KG1 (cell line): ENCODE results near the gene EEIG1.

Experiments
- DNase-seq: peaks from one replicate; lab custom pipeline; 2025; lab: John Stamatoyannopoulos, UW

Gene EEIG1

DNA sequence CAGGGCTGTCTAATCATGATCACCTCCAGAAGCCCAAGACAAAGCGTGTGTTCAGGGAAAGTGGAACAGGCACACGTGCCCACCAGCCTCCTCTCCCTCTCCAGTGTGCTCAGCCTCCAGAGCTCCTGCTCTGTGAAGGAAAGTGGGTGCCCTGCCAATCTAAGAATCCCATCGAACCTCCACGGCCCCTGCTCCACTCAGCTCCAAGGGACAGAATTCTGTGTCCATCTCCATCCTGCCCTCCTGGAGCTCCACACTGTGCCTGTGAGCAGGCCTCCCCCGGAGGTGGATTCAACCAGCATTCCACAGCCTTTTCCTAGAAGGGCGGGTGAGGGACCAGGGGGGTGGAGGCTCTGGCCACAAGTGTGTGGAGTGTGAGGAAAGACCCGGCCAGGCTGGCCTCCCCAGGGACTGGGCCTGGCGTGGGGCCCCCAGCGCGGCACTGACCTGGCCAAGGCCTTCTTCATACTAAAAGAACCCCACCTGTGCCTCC, 6.0 kb downstream of the EEIG1 start:
- no peak for DNase-seq

DNA sequence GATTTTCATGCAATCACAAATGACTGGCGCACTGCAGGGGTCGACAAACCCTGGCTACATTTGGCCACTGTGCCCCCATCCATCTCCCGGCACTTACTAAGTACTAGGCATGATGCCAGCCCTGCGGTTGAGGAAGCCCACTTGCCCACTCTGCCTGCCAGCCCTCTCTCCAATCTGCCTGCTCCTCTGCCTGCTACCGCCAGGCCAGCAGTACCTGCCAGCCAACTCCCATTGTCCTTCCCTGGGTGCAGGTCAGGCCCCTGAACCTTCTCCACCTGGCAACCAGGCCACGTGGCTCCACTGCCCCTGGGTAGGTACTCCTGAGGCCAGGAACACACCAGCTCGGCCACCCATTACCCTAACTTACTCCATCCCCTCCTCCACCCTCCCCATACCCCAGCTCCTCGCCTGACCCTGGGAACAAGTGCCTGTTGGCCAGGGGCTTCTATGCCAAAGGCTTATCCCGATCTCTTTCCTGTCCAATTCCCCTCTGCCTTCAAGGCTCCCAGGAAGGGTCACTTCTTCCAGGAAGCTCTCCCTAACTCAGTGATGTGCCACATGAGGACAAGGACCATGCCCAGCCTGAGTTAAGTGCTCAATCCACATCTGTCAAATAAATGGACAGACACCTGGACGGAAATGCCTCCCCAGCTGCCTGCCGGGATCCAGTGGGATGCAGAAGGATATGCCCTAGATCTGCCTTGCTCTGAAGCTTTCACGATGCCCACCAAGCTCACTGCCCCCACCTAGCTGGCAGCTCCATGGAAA, 6.6 kb downstream of the EEIG1 start:
- no peak for DNase-seq

DNA sequence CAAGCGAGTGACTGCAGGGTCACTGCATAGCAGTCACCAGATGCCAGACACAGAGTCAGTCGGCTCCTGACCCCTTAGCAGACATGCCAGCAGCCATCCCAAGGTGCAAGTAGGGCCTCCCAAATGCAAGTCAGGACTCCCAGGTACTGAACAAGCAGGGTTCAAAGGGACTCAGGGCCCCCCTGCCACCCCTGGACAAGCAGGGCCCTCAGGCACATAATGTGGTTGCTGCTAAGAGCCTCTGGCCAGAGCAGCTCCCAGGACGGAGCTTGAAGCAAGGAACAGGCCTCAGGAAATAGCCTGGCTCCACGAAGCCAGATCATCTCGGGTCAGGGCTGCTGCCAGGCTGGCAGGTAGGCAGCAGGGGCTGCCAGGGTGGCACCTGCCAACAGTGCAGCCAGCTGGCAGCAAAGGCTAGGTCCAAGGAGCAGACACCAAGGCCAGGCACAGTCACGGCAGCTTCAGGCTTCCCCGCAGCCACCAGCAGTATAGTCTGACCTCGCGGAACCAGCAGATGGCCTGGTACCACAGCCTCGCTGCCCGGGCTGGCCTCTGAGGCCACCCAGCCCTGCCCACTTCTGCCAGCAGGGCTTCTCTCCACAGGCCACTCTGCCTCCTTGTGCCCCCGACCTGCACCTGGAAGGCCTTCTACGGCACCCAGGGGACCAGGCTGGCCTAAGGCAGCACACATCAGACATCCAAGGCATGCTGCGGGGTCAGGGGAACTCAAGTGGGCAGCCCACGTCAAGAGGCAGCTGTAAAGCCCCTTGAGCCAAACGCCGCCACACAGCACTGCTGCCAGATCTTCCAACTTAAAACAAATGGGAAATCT, 7.4 kb downstream of the EEIG1 start:
- no peak for DNase-seq

DNA sequence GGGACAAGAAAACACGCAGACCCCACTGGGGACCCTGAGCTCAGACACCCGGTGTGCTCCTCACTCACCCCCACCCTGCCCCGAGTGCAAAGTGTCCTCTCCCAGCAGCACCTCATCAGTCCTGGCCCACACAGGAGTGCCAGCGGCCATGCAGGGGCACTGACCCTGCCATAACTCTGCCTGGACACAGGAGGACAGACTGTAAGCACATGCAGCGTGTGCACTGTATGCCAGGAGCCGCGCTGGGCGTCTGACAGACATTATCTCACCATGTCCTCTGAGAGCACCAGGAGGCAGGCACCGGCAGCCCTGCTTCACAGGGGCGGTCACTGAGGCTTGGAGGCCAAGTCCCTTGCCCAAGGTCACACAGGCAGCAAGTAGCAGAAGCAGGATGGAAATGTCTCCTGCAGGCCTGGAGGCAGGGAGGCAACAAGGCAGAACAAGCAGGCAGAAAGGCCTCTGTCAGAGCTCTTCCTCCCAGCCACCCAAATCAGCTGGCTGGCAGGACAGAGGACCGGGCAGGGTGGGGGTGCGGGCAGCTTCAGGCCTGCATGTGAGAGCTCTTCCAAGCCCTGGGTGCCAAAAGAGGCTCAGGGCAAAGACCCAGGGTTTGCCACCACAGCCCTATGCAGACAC, 8.4 kb downstream of the EEIG1 start:
- no peak for DNase-seq

DNA sequence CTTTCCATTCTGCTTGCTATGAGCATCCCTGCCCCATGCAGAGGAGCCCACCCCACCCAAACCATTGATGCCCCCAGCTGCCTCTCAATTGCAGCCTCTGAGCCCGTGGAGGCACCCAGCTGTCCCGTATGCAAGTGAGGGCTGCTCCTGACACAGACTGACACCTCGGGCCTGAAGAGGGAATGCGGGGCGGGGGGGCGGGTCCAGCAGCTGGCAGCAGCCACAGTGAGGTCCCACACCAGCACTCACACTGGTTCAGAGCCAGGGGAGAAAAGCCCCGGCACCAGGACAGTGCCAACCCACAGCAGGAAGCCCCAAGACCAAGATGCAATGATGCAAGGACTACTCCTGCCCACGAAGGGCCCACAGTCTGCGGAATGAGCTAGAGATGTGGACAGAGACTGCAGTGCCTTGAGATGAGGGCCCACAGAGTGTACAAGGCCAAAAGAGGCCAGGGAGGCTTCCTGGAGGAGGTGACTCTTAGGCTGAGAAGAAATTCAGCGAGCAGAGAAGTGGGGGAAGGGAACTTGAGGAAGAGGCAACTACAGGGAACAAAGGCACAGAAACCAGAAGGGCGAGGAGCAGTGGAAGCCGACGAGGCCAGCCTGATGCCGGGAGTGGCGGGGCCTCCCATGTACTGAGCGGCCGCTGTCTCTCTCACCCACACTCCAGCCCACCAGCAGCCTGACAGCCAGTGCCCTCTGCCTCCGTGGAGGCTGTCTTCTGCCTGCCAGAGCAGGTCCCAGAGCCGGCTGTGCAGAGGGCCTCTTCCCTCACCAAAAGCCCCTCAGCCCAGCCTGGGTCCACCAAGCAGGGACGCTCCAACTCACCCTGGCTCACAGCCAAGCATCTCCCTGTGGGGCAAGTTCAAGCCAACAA, 9.2 kb downstream of the EEIG1 start:
- DNase-seq: no peak

DNA sequence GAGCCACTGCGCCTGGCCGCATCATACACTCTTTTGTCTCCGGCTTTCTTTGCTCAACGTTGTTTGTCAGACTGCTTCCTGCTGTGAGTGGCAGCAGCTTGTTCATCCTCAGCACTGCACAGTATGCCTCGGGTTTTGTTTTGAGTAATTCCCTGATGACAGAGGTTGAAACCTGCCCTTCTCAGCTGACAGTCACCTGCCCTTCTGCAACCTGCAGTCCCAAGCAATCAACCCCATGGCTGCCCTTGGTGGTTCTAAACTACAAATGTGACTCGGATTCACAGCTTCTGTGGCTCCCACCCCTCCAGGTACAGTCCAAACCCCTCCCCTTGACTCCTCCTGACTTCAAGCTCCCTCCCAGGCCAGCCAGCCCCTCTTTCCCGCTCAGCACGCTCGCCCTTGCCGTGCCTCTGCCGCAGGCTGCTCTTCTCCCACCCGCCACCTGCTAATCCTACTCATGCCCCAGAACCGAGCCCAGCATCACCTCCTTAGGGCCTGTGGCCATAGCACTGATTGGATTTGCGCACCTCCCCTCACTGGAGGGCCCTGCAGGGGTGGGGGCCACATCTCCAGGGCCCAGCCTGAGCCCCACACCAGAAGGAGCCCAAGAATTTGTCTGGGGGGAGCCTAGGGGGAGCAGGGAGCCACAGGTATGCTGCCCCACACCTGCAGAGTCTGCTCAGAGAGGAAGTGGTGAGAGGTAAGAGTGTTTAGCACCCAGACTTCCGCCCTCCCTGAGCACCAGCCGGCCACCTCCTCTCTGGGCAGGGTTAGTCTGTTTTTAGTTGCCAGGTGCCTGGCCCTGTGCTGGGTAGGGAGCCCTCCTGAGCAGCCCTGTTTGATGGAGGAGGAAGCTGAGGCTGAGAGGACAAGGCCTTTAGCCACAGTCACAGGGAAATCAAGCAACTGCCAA, 10.1 kb downstream of the EEIG1 start:
- no peak for DNase-seq

DNA sequence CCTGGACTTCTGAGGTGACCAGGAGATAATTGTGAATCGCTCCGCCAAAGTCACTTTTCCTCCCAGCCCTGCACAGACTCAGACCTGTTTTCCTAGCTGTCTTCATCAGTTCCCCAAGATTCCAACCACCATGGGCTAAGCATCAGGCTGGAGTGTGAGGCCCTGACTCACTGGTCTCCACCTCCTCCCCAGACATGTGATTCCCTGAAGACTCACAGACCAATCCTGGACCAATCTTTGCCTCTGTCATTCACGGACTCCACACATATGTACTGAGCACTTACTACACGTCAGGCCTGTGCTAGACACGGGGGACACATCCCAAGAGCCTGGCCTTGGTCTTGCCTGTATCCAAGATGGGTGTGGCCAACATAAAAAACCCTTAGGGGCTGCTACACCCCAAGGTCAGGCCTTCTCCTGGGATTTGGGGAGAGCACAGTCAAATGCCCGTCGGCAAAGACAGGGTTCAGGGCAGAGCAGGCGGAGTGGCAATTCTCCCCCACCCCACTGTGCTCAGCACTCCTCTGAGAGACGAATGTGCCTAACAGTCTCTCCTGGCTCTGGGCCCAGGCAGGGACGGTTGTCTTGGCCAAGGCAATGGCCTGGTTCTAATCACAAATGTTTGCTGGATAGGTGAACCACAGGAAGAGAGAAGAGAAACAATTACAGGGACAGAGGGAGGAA, 11.9 kb downstream of the EEIG1 start:
- no peak for DNase-seq

DNA sequence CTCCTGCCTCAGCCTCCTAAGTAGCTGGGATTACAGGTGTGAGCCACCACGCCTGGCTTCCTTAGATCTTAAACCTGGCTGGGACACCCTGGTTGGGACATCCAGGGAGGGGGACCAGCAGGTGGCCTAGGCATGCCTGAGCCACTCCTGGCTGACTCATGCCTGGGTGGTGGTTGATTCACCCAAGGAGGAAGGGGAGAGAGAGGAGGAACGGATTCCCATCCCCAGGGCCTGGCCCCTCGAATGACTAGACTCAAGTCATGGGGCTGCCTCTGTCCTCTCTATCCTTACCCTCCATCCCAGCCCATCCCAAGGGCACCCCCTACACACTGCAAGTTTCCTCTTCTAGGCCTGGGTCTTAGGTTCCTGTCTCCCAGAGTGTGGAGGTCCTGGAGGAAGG, 12.7 kb downstream of the EEIG1 start:
- no peak for DNase-seq

DNA sequence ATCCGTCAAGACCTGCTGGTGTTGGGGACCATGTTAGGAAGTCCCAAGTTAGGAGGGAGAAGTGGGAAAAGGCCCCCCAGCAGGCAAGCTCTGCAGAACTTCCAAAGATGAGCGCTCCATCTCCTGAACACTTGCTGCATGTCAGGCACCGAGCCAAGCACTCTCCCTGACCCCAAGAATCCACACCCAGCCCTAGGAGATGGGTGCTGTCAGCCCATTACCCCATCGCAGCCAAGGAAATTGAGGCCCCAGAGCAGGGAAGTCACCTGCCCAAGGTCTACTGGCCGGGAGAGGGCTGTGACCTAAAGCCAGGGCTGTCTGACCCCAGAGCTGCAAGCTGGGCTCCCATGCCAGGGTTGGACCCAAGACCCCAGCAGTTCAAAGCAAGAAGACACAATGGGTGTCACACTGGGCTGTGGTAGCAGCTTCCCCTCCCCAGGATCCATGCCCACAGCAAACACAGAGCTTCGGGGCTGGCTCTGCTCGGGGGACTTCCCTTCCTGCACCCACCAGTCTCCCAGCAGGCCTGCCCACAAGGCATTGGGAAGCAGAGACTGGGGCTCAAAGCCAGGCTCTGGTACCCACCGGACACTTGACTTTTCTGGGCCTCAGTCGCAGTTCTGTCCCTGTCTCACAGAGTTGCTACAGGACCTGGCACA, 13.5 kb downstream of the EEIG1 start:
- no peak for DNase-seq

DNA sequence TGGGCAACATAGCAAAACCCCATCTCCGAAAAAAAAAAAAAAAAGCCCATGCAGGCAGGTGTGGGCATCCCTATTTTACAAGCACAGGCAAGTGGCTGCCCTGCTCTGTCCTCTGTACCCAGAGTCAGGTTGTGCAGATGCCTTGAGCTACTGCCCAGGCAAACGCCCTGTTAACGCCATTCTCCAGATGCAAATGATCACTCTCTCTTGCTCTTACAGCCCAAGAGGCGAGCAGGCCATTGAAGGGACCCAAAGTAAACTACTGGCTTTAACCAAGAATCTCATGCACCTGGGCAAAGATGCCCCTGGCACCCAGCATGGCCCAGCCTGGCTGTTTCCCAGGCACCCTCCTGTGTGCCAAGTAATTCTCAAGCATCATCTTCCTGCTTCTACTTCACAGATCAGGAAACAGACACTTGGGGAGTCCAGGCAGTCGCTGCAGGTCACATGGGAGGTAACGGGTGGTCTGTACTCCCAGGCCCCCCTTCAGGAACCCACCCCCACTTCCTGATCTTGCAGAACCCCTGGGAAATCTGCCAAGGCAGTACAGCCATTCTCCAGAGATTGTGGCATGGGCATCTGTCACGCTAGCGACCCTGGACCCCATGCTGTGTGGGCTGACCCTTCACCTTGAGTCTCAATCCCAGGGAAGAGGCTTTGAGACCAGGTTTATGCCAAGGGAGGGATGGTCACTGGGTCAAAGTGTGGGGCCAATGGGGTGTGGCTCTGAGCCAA, 14.2 kb downstream of the EEIG1 start:
- DNase-seq: no peak

DNA sequence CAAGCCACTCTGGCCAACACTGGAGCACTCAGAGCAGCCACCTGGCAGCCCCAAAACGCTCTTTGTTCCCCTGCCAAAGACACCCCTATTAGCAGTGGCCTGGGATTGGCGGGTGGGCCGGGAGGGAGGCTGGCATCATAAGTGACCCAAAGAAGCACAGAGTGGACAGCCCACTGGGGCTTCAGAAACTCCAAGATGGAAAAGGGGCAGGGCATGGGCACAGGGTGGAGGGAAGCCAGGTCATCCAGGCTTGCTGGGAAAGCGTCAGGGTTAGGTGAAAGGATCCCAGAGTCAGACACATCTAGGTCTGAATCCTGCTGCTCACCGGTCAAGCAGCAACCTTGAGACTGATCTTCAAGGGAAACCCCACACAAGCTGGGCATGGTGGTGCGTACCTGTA, 14.8 kb downstream of the EEIG1 start:
- no peak for DNase-seq

DNA sequence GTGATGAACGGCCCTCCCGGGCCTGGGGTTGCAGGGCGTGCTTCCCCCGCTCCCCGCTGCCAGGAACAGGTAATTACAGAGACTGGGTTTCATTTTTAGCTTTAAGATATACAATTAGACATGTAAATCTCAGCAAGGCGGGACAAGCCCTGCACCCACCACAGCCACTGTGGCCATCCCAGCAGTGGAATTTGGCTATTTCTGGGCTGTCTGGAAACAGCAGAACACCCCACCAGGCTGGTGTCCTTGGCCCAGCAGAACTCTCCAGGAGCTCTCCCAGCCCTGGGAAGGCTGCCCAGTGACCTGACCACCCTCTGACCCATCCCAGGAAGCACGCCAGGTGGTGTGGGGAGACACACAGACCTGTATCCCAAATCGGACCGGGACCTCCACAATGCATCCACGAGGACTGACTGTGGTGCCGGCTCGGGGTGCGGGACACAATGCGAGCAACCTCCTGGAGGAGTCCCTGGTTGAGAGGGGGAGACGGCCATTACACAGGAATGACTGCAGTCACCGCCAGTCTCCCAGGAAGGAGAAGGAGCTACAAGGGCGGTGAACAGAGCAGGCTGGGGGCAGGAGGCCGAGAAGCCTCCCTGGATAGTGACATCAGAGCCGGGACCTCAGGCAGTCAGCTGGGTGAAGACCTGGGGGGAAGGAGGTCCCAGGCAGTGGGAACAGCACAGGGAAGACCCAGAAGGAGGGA, 17.3 kb downstream of the EEIG1 start:
- DNase-seq: no peak

DNA sequence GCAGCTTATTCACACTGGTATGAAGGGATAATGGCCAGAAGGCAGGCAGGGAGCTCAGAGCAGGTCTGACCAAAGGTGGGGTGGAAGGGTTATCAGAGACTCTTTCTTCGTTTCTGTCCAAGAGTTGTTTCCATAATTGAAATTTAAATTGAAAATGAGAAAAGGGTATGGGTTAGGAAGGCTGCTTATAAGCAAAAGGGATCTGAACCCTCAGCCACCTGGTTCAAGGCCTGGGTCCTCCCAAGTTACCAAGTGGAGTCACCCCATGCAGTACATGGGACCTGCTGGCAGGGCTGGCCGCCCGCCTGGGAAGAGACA, 17.8 kb downstream of the EEIG1 start:
- no peak for DNase-seq

DNA sequence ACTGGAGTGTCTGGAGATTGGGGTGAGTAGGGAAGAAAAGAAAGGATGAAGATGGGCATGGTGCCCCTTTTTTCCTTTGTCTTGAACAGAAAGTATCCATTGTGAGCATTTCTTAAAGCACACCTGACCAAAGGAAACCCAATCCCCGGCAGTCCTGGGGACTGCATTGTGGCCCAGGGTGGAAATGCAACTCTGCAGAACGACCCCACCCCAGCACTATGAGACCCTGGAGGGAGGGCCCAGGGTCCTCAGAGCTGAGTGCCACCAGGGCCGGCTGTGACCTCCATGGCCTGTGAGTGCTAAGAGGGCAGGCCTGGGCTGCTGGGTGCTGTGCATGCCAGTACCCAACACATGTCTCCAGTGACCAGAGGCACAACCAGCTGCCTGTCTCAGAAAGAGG, 18.5 kb downstream of the EEIG1 start:
- no peak for DNase-seq

DNA sequence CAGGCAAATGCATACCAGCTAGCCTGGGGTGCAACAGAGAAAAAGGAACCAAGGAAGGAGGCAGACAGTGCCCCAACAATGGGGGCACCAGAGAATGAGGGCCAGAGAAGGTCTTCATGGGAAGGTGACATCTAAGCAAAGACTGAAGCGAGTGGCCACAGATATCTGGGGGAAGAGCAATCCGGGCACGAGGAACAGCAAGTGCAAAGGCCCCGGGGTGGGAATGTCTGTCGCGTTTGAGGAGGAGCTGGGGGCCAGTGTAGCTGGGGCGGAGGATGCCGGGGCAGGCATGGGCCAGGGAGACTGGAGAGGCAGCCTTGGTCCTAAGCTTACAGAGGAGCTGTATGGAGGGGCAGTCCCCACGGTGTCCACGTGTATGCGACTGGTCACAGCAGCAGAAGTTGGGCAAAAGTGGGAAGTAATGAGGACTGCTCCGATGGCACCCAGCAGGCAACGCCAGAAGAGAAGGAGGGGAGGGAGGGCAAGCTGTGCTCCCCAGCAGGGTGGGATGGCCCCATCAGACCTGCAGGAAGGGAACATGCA, 19.1 kb downstream of the EEIG1 start:
- DNase-seq: no peak

DNA sequence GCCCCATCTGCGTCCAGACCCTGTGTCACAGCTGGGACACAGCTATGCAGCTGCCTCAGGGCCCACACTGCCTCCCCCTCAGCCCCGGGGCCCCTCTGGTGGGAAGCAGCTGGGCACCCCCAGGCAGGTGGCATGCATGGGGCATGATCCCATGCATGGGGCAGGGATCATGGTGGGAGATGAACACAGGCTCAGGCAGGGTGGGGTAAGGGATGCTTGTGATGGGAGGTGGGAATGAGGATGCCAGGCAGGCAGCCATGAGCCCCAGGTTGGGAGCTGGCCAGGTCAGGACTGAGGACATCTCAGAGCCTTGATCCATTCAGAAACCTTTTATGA, 19.7 kb downstream of the EEIG1 start:
- DNase-seq: no peak

DNA sequence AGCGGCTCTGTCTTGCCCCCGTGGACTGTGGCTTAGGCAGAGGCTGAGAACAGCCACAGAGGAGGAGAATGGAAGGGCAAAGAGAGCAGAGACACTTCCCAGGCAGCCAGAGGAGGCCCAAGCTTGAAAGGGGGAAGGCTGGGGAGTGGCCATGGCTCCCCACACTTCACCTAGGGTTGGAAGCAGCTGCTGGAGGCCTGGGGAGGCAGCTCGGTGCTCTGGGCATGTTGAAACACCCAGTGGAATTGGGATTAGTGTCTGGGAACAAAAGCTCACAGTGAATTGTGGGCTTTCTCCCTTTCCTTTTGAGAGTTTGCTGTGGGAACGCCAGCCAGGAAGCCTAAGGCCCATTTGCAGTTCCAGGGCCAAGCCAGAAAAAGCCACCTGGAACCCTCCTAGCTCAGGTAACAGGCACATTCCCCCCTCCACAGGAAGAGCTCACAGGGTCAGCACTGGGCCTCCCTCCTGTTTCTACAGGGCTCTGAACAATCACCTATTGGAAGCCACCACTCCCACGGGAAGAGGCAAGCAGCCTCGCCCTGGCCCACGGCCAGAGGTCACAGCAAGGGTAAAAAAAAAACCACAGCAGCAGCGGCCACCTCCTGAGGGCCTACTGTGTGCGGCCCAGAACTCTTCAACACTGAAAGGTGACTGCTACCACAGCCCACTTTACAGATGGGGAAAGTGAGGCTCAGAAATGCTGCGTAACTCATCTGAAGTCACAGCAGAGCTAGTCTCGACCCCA, 20.2 kb downstream of the EEIG1 start:
- no peak for DNase-seq
